ENCODE measurements around the gene JAKMIP3. TPM values are rescaled to one million over a fixed set of nuclear protein-coding genes. Genes with fewer than 3 reads are reported as not detected.

Gene JAKMIP3
- total RNA-seq, 6 experiments from 2014 or later: 0.06 to 0.22 (median 0.18) TPM

- H3K36me3 ChIP-seq: no peaks in the 10 kb centered on the region
- TF ChIP-seq CTCF (IDR thresholded peaks at IDR 0.05): no peak
- TF ChIP-seq POLR2A (IDR thresholded peaks at IDR 0.05): no peak
- ATAC-seq: peak in 2 of 4 donors; percentile 41 to 52
- H3K9me3 ChIP-seq: peaks cover 0 to 4% (median 0%) of the 10 kb centered on the region in 4 donors
- DNase-seq: no peak
- WGBS (ENCODE audit: insufficient coverage, low coverage, low lambda C conversion rate, missing lambda C conversion rate): 49% methylated on average over 6 of the region's 7 CpGs
- intact Hi-C loops (cut with DNase I): no loop called here
- no peak overlapping the region for H3K4me3 ChIP-seq
- H3K27me3 ChIP-seq: no peaks in the 10 kb centered on the region
- no peak overlapping the region for H3K27ac ChIP-seq
- no peaks in the 10 kb centered on the region for H3K4me1 ChIP-seq
These were observed 17.5 kb upstream of the JAKMIP3 start for GRCh38 chr10:132048294-132048667.

GRCh38 chr10:132050191-132050590, 15.6 kb upstream of the JAKMIP3 start:
- Histone ChIP-seq H3K4me3 (no peak overlapping the region), H3K27ac (no peak overlapping the region), H3K9me3 (peaks cover 0 to 4% (median 0%) of the 10 kb centered on the region in 4 donors), H3K27me3 (no peaks in the 10 kb centered on the region), H3K4me1 (no peaks in the 10 kb centered on the region), H3K36me3 (no peaks in the 10 kb centered on the region)
- WGBS (ENCODE audit: insufficient coverage, low coverage, low lambda C conversion rate, missing lambda C conversion rate): 60% methylated on average over 10 of the region's 11 CpGs
- intact Hi-C loops (cut with DNase I): no loop called here
- ATAC-seq (no peak), DNase-seq (no peak)
- TF ChIP-seq POLR2A (IDR thresholded peaks at IDR 0.05) (no peak), CTCF (IDR thresholded peaks at IDR 0.05) (no peak)

- intact Hi-C loops (cut with DNase I): no loop called here
- Histone ChIP-seq H3K4me3 (no peak overlapping the region), H3K36me3 (no peaks in the 10 kb centered on the region), H3K27ac (no peak overlapping the region), H3K9me3 (peaks cover 0 to 4% (median 0%) of the 10 kb centered on the region in 4 donors), H3K27me3 (no peaks in the 10 kb centered on the region), H3K4me1 (no peaks in the 10 kb centered on the region)
- ATAC-seq (no peak), DNase-seq (no peak)
- WGBS (ENCODE audit: insufficient coverage, low coverage, low lambda C conversion rate, missing lambda C conversion rate): 88% methylated on average over 1 of the region's 1 CpG
- no peak for TF ChIP-seq POLR2A (IDR thresholded peaks at IDR 0.05)
- no peak for TF ChIP-seq CTCF (IDR thresholded peaks at IDR 0.05)
These were observed 13.6 kb upstream of the JAKMIP3 start for GRCh38 chr10:132052124-132052523.

GRCh38 chr10:132054564-132054963, 11.2 kb upstream of the JAKMIP3 start:
- H3K4me3 ChIP-seq: no peak overlapping the region
- H3K4me1 ChIP-seq: no peaks in the 10 kb centered on the region
- WGBS (ENCODE audit: insufficient coverage, low coverage, low lambda C conversion rate, missing lambda C conversion rate): 60% methylated on average over 6 of the region's 9 CpGs
- intact Hi-C loops (cut with DNase I): no loop called here
- H3K27me3 ChIP-seq: no peaks in the 10 kb centered on the region
- DNase-seq (no peak), ATAC-seq (no peak)
- H3K27ac ChIP-seq: no peak overlapping the region
- H3K36me3 ChIP-seq: no peaks in the 10 kb centered on the region
- TF ChIP-seq POLR2A (IDR thresholded peaks at IDR 0.05) (no peak), CTCF (IDR thresholded peaks at IDR 0.05) (no peak)
- peaks cover 0 to 4% (median 0%) of the 10 kb centered on the region in 4 donors for H3K9me3 ChIP-seq

- DNase-seq (no peak), ATAC-seq (no peak)
- Histone ChIP-seq H3K27me3 (no peaks in the 10 kb centered on the region), H3K4me1 (no peaks in the 10 kb centered on the region), H3K4me3 (no peak overlapping the region), H3K27ac (no peak overlapping the region), H3K36me3 (no peaks in the 10 kb centered on the region), H3K9me3 (peaks cover 0 to 4% (median 0%) of the 10 kb centered on the region in 4 donors)
- intact Hi-C loops (cut with DNase I): no loop called here
- WGBS (ENCODE audit: insufficient coverage, low coverage, low lambda C conversion rate, missing lambda C conversion rate): 51% methylated on average over 4 of the region's 6 CpGs
- no peak for TF ChIP-seq POLR2A (IDR thresholded peaks at IDR 0.05)
- no peak for TF ChIP-seq CTCF (IDR thresholded peaks at IDR 0.05)
These were observed 10.1 kb upstream of the JAKMIP3 start for GRCh38 chr10:132055616-132056015.
